ENCODE results near the gene SDR42E2.
"Not testable (repeated sequence)": the region's sequence is repeated elsewhere in the genome, so short reads cannot be mapped to it uniquely, and the experiment has no call there.

SDR42E2 gene

GRCh38 chr16:22161999-22162655 is at the start of gene SDR42E2:
Gene SDR42E2, plus strand, starts transcription at chr16:22162506. Its CDS starts 3,077 bp downstream, at chr16:22165583.
- Histone ChIP-seq H3K4me3 (ENCODE audit: low read length) (no peak within 1 kb of the TSS), H3K4me1 (ENCODE audit: insufficient read depth, low read length) (no peaks in the 10 kb centered on the region), H3K9me3 (ENCODE audit: low read length) (no peaks in the 10 kb centered on the region), H3K36me3 (ENCODE audit: insufficient read depth, low read length) (no peaks in the 10 kb centered on the region), H3K27me3 (ENCODE audit: insufficient read depth, low read length) (peaks cover 38% of the 10 kb centered on the region), H2AFZ (ENCODE audit: low read depth, low read length) (no peak within 1 kb of the TSS)

- Histone ChIP-seq H3K36me3 (ENCODE audit: insufficient read depth, low read length) (no peaks in the 10 kb centered on the region), H2AFZ (ENCODE audit: low read depth, low read length) (no peak overlapping the region), H3K27me3 (ENCODE audit: insufficient read depth, low read length) (peaks cover 2% of the 10 kb centered on the region), H3K9me3 (ENCODE audit: low read length) (no peaks in the 10 kb centered on the region), H3K4me1 (ENCODE audit: insufficient read depth, low read length) (no peaks in the 10 kb centered on the region), H3K4me3 (ENCODE audit: low read length) (no peak overlapping the region)
Observed at GRCh38 chr16:22116095-22116700, 46.1 kb upstream of the SDR42E2 start.

- no peaks in the 10 kb centered on the region for H3K4me1 ChIP-seq (ENCODE audit: insufficient read depth, low read length)
Observed at GRCh38 chr16:22117609-22118008, 44.7 kb upstream of the SDR42E2 start.

GRCh38 chr16:22120440-22120839 is 41.9 kb upstream of the SDR42E2 start:
- no peaks in the 10 kb centered on the region for H3K4me1 ChIP-seq (ENCODE audit: insufficient read depth, low read length)
- H3K27me3 ChIP-seq (ENCODE audit: insufficient read depth, low read length): no peaks in the 10 kb centered on the region
- H3K9me3 ChIP-seq (ENCODE audit: low read length): no peaks in the 10 kb centered on the region
- H2AFZ ChIP-seq (ENCODE audit: low read depth, low read length): no peak overlapping the region
- no peak overlapping the region for H3K4me3 ChIP-seq (ENCODE audit: low read length)
- H3K36me3 ChIP-seq (ENCODE audit: insufficient read depth, low read length): no peaks in the 10 kb centered on the region

More at GRCh38 chr16:22117609-22118008, 44.7 kb upstream of the SDR42E2 start:
- H3K36me3 ChIP-seq (ENCODE audit: insufficient read depth, low read length): no peaks in the 10 kb centered on the region
- no peaks in the 10 kb centered on the region for H3K27me3 ChIP-seq (ENCODE audit: insufficient read depth, low read length)
- no peak overlapping the region for H3K4me3 ChIP-seq (ENCODE audit: low read length)
- no peak overlapping the region for H2AFZ ChIP-seq (ENCODE audit: low read depth, low read length)
- no peaks in the 10 kb centered on the region for H3K9me3 ChIP-seq (ENCODE audit: low read length)

GRCh38 chr16:22122239-22122638 is 40.1 kb upstream of the SDR42E2 start:
- Histone ChIP-seq H2AFZ (ENCODE audit: low read depth, low read length) (no peak overlapping the region), H3K4me3 (ENCODE audit: low read length) (no peak overlapping the region), H3K4me1 (ENCODE audit: insufficient read depth, low read length) (no peaks in the 10 kb centered on the region), H3K9me3 (ENCODE audit: low read length) (no peaks in the 10 kb centered on the region), H3K27me3 (ENCODE audit: insufficient read depth, low read length) (no peaks in the 10 kb centered on the region), H3K36me3 (ENCODE audit: insufficient read depth, low read length) (no peaks in the 10 kb centered on the region)

GRCh38 chr16:22123146-22123545 is 39.2 kb upstream of the SDR42E2 start:
- Histone ChIP-seq H3K9me3 (ENCODE audit: low read length) (no peaks in the 10 kb centered on the region), H3K27me3 (ENCODE audit: insufficient read depth, low read length) (no peaks in the 10 kb centered on the region), H2AFZ (ENCODE audit: low read depth, low read length) (no peak overlapping the region), H3K4me1 (ENCODE audit: insufficient read depth, low read length) (no peaks in the 10 kb centered on the region), H3K4me3 (ENCODE audit: low read length) (no peak overlapping the region), H3K36me3 (ENCODE audit: insufficient read depth, low read length) (no peaks in the 10 kb centered on the region)

GRCh38 chr16:22123759-22124490 is 38.4 kb upstream of the SDR42E2 start:
- H3K27me3 ChIP-seq (ENCODE audit: insufficient read depth, low read length): no peaks in the 10 kb centered on the region
- H3K36me3 ChIP-seq (ENCODE audit: insufficient read depth, low read length): no peaks in the 10 kb centered on the region
- no peaks in the 10 kb centered on the region for H3K4me1 ChIP-seq (ENCODE audit: insufficient read depth, low read length)
- H3K9me3 ChIP-seq (ENCODE audit: low read length): no peaks in the 10 kb centered on the region
- no peak overlapping the region for H3K4me3 ChIP-seq (ENCODE audit: low read length)
- H2AFZ ChIP-seq (ENCODE audit: low read depth, low read length): no peak overlapping the region

GRCh38 chr16:22124583-22125284 is 37.6 kb upstream of the SDR42E2 start:
- H3K4me1 ChIP-seq (ENCODE audit: insufficient read depth, low read length): no peaks in the 10 kb centered on the region
- H2AFZ ChIP-seq (ENCODE audit: low read depth, low read length): no peak overlapping the region
- H3K36me3 ChIP-seq (ENCODE audit: insufficient read depth, low read length): no peaks in the 10 kb centered on the region
- H3K27me3 ChIP-seq (ENCODE audit: insufficient read depth, low read length): no peaks in the 10 kb centered on the region
- H3K4me3 ChIP-seq (ENCODE audit: low read length): no peak overlapping the region
- no peaks in the 10 kb centered on the region for H3K9me3 ChIP-seq (ENCODE audit: low read length)

- Histone ChIP-seq H3K27me3 (ENCODE audit: insufficient read depth, low read length) (no peaks in the 10 kb centered on the region), H3K4me3 (ENCODE audit: low read length) (no peak overlapping the region), H2AFZ (ENCODE audit: low read depth, low read length) (no peak overlapping the region), H3K4me1 (ENCODE audit: insufficient read depth, low read length) (no peaks in the 10 kb centered on the region), H3K9me3 (ENCODE audit: low read length) (no peaks in the 10 kb centered on the region), H3K36me3 (ENCODE audit: insufficient read depth, low read length) (no peaks in the 10 kb centered on the region)
Observed at GRCh38 chr16:22126037-22126558, 36.2 kb upstream of the SDR42E2 start.

- H3K9me3 ChIP-seq (ENCODE audit: low read length); H2AFZ ChIP-seq (ENCODE audit: low read depth, low read length); H3K4me3 ChIP-seq (ENCODE audit: low read length); H3K4me1 ChIP-seq (ENCODE audit: insufficient read depth, low read length); H3K36me3 ChIP-seq (ENCODE audit: insufficient read depth, low read length); H3K27me3 ChIP-seq (ENCODE audit: insufficient read depth, low read length): not testable (repeated sequence)
Observed at GRCh38 chr16:22128537-22128936, 33.8 kb upstream of the SDR42E2 start.

GRCh38 chr16:22130528-22130927 is 31.8 kb upstream of the SDR42E2 start:
- Histone ChIP-seq H3K4me3 (ENCODE audit: low read length) (no peak overlapping the region), H3K9me3 (ENCODE audit: low read length) (no peaks in the 10 kb centered on the region), H3K4me1 (ENCODE audit: insufficient read depth, low read length) (no peaks in the 10 kb centered on the region), H3K27me3 (ENCODE audit: insufficient read depth, low read length) (peaks cover 8% of the 10 kb centered on the region), H3K36me3 (ENCODE audit: insufficient read depth, low read length) (no peaks in the 10 kb centered on the region), H2AFZ (ENCODE audit: low read depth, low read length) (no peak overlapping the region)

GRCh38 chr16:22132801-22133200 is 29.5 kb upstream of the SDR42E2 start:
- Histone ChIP-seq H2AFZ (ENCODE audit: low read depth, low read length) (no peak overlapping the region), H3K27me3 (ENCODE audit: insufficient read depth, low read length) (peaks cover 8% of the 10 kb centered on the region), H3K4me3 (ENCODE audit: low read length) (no peak overlapping the region), H3K4me1 (ENCODE audit: insufficient read depth, low read length) (no peaks in the 10 kb centered on the region), H3K9me3 (ENCODE audit: low read length) (no peaks in the 10 kb centered on the region), H3K36me3 (ENCODE audit: insufficient read depth, low read length) (no peaks in the 10 kb centered on the region)

- Histone ChIP-seq H2AFZ (ENCODE audit: low read depth, low read length) (no peak overlapping the region), H3K36me3 (ENCODE audit: insufficient read depth, low read length) (no peaks in the 10 kb centered on the region), H3K9me3 (ENCODE audit: low read length) (no peaks in the 10 kb centered on the region), H3K27me3 (ENCODE audit: insufficient read depth, low read length) (peaks cover 2% of the 10 kb centered on the region), H3K4me1 (ENCODE audit: insufficient read depth, low read length) (no peaks in the 10 kb centered on the region), H3K4me3 (ENCODE audit: low read length) (no peak overlapping the region)
Observed at GRCh38 chr16:22138482-22138881, 23.8 kb upstream of the SDR42E2 start.
